Sigmoid colon (tissue), 4 donors: ENCODE measurements around the gene C1orf21.

ENCODE experiments used
- POLR2A ChIP-seq, 2 donors: fragments of 450-650 bp; IDR thresholded peaks; one replicate each; pipeline ENCODE4 v1.6.1; 2016; ENCODE audit warnings: antibody characterized with exemption in 2 of 2, mild to moderate bottlenecking in 2 of 2, moderate library complexity in 2 of 2
- POLR2AphosphoS5 ChIP-seq, 4 donors: sonication (generic); formaldehyde crosslinking; IDR thresholded peaks; one replicate each; pipeline ENCODE4 v1.6.1; 2017; ENCODE audit warnings: antibody characterized with exemption in 4 of 4
- TF ChIP-seq, protein P1 (sequence below), 4 experiments: fragments of 450-650 bp in 3 of 4; fragments of 200-600 bp in 1 of 4; IDR thresholded peaks; one replicate each; pipeline ENCODE4 v1.5.1; 2016 to 2019; ENCODE audit warnings: antibody characterized with exemption in 4 of 4, mild to moderate bottlenecking in 3 of 4, moderate library complexity in 2 of 4

- TF ChIP-seq, protein P1, sequence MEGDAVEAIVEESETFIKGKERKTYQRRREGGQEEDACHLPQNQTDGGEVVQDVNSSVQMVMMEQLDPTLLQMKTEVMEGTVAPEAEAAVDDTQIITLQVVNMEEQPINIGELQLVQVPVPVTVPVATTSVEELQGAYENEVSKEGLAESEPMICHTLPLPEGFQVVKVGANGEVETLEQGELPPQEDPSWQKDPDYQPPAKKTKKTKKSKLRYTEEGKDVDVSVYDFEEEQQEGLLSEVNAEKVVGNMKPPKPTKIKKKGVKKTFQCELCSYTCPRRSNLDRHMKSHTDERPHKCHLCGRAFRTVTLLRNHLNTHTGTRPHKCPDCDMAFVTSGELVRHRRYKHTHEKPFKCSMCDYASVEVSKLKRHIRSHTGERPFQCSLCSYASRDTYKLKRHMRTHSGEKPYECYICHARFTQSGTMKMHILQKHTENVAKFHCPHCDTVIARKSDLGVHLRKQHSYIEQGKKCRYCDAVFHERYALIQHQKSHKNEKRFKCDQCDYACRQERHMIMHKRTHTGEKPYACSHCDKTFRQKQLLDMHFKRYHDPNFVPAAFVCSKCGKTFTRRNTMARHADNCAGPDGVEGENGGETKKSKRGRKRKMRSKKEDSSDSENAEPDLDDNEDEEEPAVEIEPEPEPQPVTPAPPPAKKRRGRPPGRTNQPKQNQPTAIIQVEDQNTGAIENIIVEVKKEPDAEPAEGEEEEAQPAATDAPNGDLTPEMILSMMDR (IDR thresholded peaks at IDR 0.05) = no peak
- no peak for TF ChIP-seq POLR2A (IDR thresholded peaks at IDR 0.05)
- no peak for TF ChIP-seq POLR2AphosphoS5 (IDR thresholded peaks at IDR 0.05)
Measured at GRCh38 chr1:184461321-184461720, 74.5 kb downstream of the C1orf21 start.
